Measurements from ENCODE around the gene EFTUD2. TPM values are rescaled to one million over a fixed set of nuclear protein-coding genes. Genes with fewer than 3 reads are reported as not detected.

Gene EFTUD2
- total RNA-seq, 1 experiment from 2014 or later, result 172 TPM

DNA sequence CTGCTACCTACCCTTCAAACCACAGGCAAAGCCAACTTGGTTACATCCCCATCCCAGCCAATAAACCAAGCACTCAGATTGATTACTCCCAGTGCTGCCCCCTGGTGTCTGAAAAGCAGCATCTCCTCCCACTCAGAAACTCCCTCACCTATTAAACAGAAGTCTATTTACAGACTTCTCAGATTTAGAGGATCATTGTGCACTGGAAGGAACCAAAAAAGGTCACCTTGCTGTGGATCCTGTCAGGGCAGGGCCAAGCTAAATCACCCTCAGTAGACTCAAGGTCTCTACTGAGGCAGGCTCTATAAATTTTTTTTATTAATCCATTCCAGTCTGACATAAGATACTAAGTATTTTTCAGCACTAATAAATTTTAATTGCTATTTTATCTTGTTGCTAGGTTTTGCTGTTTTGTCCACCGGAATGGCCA lies 34.0 kb downstream of the EFTUD2 start:
- no peaks in the 10 kb centered on the region for H3K27me3 ChIP-seq
- no peak overlapping the region for H3K27ac ChIP-seq
- peaks cover 61% of the 10 kb centered on the region for H3K36me3 ChIP-seq

DNA sequence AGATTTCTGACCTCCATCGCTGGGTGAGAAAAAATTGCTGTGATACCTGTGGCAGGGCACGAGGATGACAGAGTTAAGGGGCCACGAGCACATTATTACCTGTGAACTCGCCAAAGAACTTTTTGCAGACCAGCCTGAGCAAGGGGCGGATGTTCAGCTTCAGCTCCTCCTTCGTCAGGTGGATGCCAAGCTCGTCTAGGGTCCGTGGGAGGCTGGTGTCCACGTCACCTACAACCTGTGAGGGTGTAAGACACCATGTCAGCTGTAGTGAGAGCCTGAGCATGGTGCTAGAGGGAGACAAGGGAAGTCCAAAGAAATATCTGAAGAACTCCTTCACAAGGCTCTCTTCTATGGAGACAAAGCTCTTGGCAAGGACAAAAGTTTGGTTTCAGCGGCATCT lies 34.4 kb downstream of the EFTUD2 start:
- peaks cover 61% of the 10 kb centered on the region for H3K36me3 ChIP-seq
- no peak overlapping the region for H3K4me3 ChIP-seq
- DNase-seq, result no peak
- no peaks in the 10 kb centered on the region for H3K4me1 ChIP-seq
- H3K27me3 ChIP-seq, result no peaks in the 10 kb centered on the region
- H3K9me3 ChIP-seq (replicated peaks), result no peaks in the 10 kb centered on the region
- no peak overlapping the region for H3K27ac ChIP-seq

More for the DNA sequence above, 34.0 kb downstream of the EFTUD2 start:
- Histone ChIP-seq H3K9me3 (replicated peaks) (no peaks in the 10 kb centered on the region), H3K4me3 (no peak overlapping the region), H3K4me1 (no peaks in the 10 kb centered on the region)
- DNase-seq, result peak; percentile 74 to 89

DNA sequence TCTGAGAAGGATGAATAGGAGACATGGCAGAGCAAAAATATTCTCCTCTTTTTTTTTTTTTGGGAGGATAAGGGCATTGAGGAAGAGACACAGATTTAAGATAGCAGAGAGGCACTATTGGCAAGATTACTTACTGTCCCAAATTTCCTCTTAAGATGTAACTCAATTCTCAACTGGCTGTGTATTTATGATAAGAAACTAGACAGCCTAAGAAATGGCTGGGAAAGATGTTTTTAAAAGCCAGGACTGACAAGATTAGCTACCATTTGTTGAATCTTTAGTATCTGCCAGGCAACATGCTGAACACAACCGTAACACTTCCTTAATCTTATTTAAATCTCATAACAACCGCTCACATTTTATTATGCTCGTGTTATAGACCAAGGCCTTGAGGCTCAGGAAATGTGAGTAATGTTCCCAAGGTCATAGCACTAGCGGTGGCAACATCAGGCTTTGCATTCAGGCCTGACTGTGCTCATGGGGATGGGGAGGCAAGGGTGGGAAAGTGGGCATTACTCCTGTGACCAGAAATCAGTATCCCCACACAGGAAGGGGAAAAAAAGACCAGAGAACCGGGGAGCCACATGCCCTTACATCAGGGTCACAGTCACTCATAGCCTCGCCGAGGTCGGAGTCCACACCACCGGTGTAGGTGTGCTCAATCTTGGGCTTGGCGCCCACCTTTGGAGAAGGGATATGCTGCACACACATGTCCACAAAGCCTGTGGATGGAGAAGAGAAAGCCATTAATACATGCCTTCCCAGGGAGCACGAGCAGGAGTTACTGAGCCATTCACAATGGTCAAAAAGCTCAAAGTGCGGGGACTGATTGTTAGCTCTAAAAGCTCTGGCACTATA lies 36.0 kb downstream of the EFTUD2 start:
- DNase-seq, result no peak
- no peaks in the 10 kb centered on the region for H3K4me1 ChIP-seq
- peaks cover 66% of the 10 kb centered on the region for H3K36me3 ChIP-seq
- no peaks in the 10 kb centered on the region for H3K9me3 ChIP-seq (replicated peaks)
- no peak overlapping the region for H3K27ac ChIP-seq
- H3K27me3 ChIP-seq, result no peaks in the 10 kb centered on the region
- H3K4me3 ChIP-seq, result no peak overlapping the region

DNA sequence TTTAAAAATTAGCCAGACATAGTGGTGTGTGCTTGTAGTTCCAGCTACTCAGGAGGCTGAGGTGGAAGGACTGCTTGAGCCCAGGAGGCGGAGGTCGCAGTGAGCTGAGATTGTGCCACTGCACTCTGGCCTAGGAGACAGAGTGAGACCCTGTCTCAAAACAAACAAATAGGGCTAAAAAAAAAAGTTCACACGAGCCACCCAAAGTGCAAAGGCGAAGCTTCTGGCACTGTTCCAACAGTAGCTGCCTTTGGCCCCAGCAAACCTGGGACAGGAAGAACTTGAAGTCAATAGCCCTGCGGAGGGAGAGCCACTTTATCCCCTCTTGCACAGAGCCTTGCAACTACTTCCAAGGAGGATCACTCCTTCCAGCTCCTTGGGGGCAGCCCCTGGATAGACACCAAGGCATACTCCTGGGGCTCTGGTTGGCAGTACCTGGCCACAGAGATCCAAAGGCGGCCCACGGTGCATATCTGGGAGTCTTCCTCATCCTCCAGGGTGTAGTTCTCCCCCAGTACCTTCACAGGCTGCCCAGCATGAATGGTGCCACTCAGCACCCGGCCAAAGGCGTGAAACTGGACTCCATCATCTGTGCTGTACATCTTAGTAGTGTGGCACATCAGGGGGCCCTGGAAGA lies 36.8 kb downstream of the EFTUD2 start:
- Histone ChIP-seq H3K27ac (no peak overlapping the region), H3K9me3 (replicated peaks) (no peaks in the 10 kb centered on the region), H3K27me3 (no peaks in the 10 kb centered on the region), H3K4me1 (no peaks in the 10 kb centered on the region), H3K36me3 (peaks cover 69% of the 10 kb centered on the region), H3K4me3 (no peak overlapping the region)
- DNase-seq, result no peak

DNA sequence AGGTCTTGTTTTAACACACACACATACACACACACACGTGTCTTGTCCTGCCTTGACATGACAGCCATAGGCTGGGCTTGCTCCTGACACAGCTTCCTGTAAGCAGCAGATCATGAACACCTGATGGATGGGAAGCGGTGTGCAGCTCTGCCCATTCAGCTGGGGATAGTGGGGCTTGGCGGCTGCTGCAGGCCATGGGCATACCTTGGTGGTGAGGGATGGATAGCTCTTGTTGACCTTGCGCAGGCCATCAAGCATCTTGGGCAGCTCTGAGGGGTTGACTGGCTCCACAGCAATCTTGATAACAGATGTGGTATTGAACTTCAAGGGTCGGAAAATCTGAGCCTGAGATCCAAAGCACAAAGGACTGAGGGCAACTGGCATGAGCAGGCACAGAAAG lies 39.5 kb downstream of the EFTUD2 start:
- H3K36me3 ChIP-seq, result peaks cover 82% of the 10 kb centered on the region
- DNase-seq, result no peak
- H3K9me3 ChIP-seq (replicated peaks), result no peaks in the 10 kb centered on the region
- no peaks in the 10 kb centered on the region for H3K27me3 ChIP-seq
- H3K4me1 ChIP-seq, result no peaks in the 10 kb centered on the region
- no peak overlapping the region for H3K27ac ChIP-seq
- H3K4me3 ChIP-seq, result no peak overlapping the region

DNA sequence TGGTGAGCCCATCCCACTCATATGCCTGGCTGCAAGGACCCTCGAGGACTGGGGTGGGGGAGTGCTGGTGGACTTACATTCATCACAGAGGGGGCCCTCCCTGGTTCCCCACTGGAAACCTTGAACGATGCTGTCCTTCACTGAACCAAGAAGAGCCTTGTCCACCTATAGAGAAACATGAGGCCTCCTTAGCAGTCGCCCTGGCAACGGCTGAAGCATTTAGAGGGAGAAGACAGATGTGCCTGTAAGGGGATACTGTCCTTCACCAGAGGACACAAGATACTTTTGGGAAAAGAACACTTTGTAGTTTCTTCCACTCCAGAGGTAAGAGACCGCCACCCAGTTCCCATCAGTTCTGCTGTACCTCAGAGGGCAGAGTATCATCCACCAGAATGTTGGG lies 45.1 kb downstream of the EFTUD2 start:
- Histone ChIP-seq H3K36me3 (peaks cover 69% of the 10 kb centered on the region), H3K27ac (no peak overlapping the region), H3K4me3 (no peak overlapping the region), H3K9me3 (replicated peaks) (no peaks in the 10 kb centered on the region), H3K27me3 (no peaks in the 10 kb centered on the region), H3K4me1 (0 out of 2 replicates have a peak, but pooled peaks cover 2% of the 10 kb centered on the region)
- no peak for DNase-seq

DNA sequence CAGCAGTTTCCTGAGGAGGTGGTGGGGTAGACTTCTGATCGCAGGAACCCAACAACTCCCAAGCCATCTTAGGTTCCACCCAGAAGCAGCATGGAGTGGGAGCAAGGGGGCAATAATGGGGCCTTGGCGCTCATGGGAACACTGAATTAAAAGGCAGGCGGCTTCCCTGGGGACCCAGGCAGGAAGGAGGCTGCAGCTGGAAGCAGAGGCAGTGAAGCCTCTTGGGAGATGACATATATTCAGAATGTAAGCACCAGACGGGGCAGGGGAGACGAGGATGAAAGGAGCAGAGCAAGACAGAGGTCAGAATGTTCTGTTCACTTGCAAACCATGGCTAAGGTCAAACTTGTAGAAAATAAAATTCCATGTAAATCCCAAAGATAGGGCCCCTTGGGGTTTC lies 48.6 kb downstream of the EFTUD2 start:
- DNase-seq, result no peak
- Histone ChIP-seq H3K4me3 (no peak overlapping the region), H3K27ac (no peak overlapping the region), H3K4me1 (0 out of 2 replicates have a peak, but pooled peaks cover 2% of the 10 kb centered on the region), H3K27me3 (no peaks in the 10 kb centered on the region), H3K9me3 (replicated peaks) (no peaks in the 10 kb centered on the region), H3K36me3 (peaks cover 44% of the 10 kb centered on the region)

DNA sequence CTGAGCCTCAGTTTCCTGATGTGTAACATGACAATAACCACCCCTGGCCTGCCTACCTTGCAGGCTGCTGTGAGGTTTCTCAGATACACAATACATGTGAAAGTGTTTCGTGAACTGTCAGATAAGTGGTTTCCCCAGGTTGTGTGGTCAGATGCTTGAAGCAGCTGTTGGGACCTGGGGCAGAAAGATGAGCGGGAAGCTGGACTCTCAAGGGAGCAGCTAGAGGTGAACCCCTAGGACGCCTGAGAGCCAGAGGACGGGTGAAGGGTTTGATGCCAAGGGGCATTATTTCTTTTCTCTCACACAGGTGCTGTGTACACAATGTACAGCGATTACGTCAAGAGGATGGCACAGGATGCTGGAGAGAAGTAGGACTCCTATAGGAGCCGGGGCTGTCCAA lies 49.2 kb downstream of the EFTUD2 start:
- Histone ChIP-seq H3K9me3 (replicated peaks) (no peaks in the 10 kb centered on the region), H3K4me1 (0 out of 2 replicates have a peak, but pooled peaks cover 2% of the 10 kb centered on the region), H3K27ac (no peak overlapping the region), H3K36me3 (peaks cover 41% of the 10 kb centered on the region), H3K4me3 (no peak overlapping the region), H3K27me3 (no peaks in the 10 kb centered on the region)
- no peak for DNase-seq

DNA sequence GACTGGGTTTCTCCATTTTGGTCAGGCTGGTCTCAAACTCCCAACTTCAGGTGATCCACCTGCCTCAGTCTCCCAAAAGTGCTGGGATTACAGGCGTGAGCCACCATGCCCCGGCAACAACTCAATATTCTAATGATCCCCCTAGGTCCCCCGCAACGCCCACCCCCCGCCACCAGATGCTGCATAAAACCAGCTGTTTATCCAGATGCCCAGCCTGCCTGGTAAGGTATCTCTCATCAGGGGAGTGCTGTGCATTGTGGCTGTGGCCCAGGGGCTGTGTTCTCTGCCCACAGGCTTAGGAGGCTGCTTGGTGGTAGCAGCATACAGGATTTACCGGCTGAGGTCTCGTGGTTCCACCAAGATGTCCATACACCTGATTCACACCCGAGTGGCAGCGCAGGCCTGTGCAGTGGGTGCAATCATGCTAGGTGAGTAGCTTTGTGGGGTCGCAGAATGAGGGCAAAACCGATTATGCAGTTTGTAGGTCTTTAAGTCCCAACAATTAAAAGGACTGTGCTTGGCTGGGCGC lies 50.2 kb downstream of the EFTUD2 start:
- H3K4me3 ChIP-seq, result no peak overlapping the region
- peaks cover 32% of the 10 kb centered on the region for H3K36me3 ChIP-seq
- no peak overlapping the region for H3K27ac ChIP-seq
- no peaks in the 10 kb centered on the region for H3K9me3 ChIP-seq (replicated peaks)
- no peak for DNase-seq
- H3K27me3 ChIP-seq, result no peaks in the 10 kb centered on the region
- H3K4me1 ChIP-seq, result 0 out of 2 replicates have a peak, but pooled peaks cover 2% of the 10 kb centered on the region

DNA sequence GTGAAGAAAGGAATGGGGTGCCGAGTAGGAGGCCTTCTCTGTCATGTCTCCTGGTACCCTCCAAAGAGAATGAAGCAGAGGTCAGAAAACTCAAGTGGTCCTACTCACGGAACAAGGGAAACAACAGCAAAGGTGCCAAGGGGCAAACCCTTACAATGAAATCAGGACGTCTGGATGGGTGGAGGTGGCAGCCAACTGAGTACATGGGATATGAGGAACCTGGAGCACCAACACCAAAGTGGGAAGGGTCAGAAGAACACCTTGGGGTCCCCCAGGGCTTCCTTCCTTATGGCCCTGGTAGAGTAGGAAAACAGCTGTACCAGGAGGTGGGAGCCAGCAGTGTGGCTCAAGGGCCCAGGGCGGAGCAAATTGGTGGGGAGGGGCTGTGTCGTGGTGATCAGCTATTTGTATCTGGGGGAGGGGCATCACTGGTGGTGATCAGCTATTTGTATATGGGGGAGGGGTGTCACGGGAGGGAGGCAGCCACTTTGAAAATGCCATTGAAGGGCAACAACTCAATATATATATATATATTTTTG lies 50.9 kb downstream of the EFTUD2 start:
- peaks cover 26% of the 10 kb centered on the region for H3K36me3 ChIP-seq
- H3K4me3 ChIP-seq, result no peak overlapping the region
- DNase-seq, result no peak

DNA sequence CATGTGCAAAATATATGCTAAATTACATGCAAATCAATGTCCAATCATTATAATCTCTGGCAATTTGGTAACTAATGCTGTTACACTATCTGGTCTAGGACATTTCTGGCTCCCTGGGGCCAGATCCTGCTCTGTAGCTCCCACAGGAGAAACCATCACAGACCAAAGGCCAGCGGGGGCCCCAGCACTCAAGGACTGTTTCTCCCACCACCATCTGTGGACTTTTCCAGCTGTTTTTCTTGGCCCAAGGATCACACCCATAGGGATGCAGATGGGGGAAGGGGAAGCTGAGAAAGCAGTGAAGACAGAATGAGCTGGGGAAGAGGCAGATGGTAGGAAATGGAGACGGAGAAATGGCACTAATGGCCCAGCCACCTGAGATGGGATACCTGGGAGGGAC lies 51.7 kb downstream of the EFTUD2 start, which contains the start of gene HIGD1B:
Gene HIGD1B, plus strand, starts transcription at position 298 of the 400 bp plus-strand sequence. CDS start 270 bp downstream, outside the sequence.
- H3K36me3 ChIP-seq, result peaks cover 18% of the 10 kb centered on the region
- H3K27me3 ChIP-seq, result no peaks in the 10 kb centered on the region
- H3K4me1 ChIP-seq, result 0 out of 2 replicates have a peak, but pooled peaks cover 2% of the 10 kb centered on the region
- no peak within 1 kb of the TSS for H3K27ac ChIP-seq
- DNase-seq, result no peak
- no peaks in the 10 kb centered on the region for H3K9me3 ChIP-seq (replicated peaks)
- H3K4me3 ChIP-seq, result no peak within 1 kb of the TSS

More for the DNA sequence above, 50.9 kb downstream of the EFTUD2 start:
- H3K9me3 ChIP-seq (replicated peaks), result no peaks in the 10 kb centered on the region
- H3K27ac ChIP-seq, result no peak overlapping the region
- H3K4me1 ChIP-seq, result 0 out of 2 replicates have a peak, but pooled peaks cover 2% of the 10 kb centered on the region
- no peaks in the 10 kb centered on the region for H3K27me3 ChIP-seq

DNA sequence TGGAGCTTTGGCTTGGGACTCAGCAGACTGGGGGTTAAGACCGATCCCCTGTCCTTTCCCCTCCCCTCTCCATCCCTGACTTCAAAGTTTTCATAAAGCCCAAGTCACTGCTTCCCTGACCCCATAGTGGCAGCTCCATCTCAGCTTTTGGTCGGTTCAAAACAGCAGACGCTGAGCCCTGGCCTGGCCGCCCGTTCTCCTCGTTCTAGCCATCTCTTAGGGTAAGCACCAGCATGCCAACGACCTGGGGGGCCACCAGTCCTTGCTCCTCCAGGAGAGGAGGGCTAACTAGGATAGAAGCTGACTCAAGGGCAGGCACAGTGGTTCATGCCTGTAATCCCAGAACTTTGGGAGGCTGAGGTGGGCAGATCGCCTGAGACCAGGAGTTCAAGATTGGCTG lies 53.0 kb downstream of the EFTUD2 start:
- H3K27me3 ChIP-seq, result no peaks in the 10 kb centered on the region

DNA sequence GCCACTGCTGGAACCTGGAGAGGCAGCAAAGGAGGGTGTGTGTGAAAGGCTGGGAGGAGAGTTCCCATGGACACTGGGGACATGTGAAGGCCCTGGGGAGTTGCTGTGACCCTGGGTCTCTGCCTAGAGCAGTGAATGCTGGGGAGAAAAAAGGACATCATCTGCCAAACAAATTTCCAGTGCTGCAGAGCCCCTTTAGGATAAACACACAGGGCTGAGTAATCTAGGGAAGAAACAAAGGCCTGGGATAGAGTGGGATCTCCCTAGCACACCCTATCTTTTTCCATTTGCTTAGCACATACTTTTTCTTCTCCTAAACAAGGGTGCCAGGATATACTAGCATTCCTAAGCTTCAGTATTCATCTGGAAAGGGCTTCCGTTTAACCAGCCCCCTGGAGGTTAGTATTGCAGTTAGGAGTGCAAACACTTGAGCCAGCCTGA lies 54.8 kb downstream of the EFTUD2 start:
- H3K4me1 ChIP-seq, result no peaks in the 10 kb centered on the region
- no peaks in the 10 kb centered on the region for H3K9me3 ChIP-seq (replicated peaks)
- no peak for DNase-seq
- H3K27ac ChIP-seq, result no peak overlapping the region
- no peaks in the 10 kb centered on the region for H3K36me3 ChIP-seq
- H3K27me3 ChIP-seq, result no peaks in the 10 kb centered on the region
- no peak overlapping the region for H3K4me3 ChIP-seq

More for the DNA sequence above, 53.0 kb downstream of the EFTUD2 start:
- DNase-seq, result no peak
- no peak overlapping the region for H3K4me3 ChIP-seq
- 0 out of 2 replicates have a peak, but pooled peaks cover 2% of the 10 kb centered on the region for H3K4me1 ChIP-seq
- H3K9me3 ChIP-seq (replicated peaks), result no peaks in the 10 kb centered on the region
- no peak overlapping the region for H3K27ac ChIP-seq
- peaks cover 8% of the 10 kb centered on the region for H3K36me3 ChIP-seq

DNA sequence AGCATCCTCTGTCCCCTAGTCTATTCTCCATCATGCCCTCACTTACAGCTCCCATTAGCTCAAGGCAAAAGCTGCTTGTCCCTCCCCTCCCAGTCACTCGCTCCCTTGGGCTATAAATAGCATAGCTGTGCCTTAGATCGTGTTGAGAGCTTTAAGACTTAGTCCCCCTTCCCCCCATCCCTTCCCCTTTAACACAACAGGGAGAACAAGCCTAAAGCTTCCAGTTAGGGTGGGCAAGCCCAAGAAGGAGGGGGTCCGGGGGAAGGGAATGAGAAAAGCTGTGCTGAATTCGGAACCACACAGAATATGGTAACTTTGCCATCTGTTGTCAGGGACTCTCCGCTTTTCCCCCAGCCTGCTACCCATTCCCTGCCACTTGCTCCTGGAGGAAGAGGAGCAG lies 56.5 kb downstream of the EFTUD2 start:
- no peaks in the 10 kb centered on the region for H3K36me3 ChIP-seq
- H3K4me1 ChIP-seq, result no peaks in the 10 kb centered on the region
- H3K27me3 ChIP-seq, result no peaks in the 10 kb centered on the region
- peak in 1 of 2 experiments; percentile 37 for DNase-seq
- no peak overlapping the region for H3K4me3 ChIP-seq
- no peak overlapping the region for H3K27ac ChIP-seq
- no peaks in the 10 kb centered on the region for H3K9me3 ChIP-seq (replicated peaks)

DNA sequence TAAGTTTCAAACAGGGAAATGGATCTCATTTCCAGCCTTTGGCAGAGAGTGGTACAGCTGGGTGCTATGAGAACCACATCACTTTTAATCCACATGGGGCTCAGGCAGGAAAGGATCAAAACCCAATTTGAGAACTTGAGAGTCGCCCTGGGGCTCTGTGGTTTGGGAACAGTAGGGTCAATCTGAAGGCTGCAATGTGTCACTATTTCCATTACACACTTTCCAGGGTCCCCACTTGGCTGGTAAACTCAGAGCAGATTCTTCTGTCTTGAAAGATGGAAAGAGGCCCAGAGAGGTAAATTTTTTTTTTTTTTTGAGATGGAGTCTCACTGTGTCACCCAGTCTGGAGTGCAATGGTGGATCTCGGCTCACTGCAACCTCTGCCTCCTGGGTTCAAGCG lies 58.3 kb downstream of the EFTUD2 start:
- no peaks in the 10 kb centered on the region for H3K4me1 ChIP-seq
- no peaks in the 10 kb centered on the region for H3K9me3 ChIP-seq (replicated peaks)
- H3K4me3 ChIP-seq, result no peak overlapping the region

More for the DNA sequence above, 58.3 kb downstream of the EFTUD2 start:
- Histone ChIP-seq H3K27ac (no peak overlapping the region), H3K36me3 (no peaks in the 10 kb centered on the region), H3K27me3 (no peaks in the 10 kb centered on the region)
- peak in 1 of 2 experiments; percentile 43 for DNase-seq

Measured in SJCRH30 (cell line).